IMR-90 (cell line): ENCODE data around the gene LGALS12.

Experiments used
- BHLHE40 ChIP-seq: fragments of 150-350 bp; IDR thresholded peaks from 2 replicates; pipeline ENCODE4 v1.6.1; 2016; ENCODE audit warnings: mild to moderate bottlenecking, low read depth, low read length
- CHD1 ChIP-seq: IDR thresholded peaks from 2 replicates; pipeline ENCODE4 v1.6.1; 2012; ENCODE audit warnings: low read depth, low read length, improper control_type of control experiment
- FOS ChIP-seq: fragments of 150-350 bp; IDR thresholded peaks from 2 replicates; pipeline ENCODE4 v1.6.1; 2016; ENCODE audit warnings: low read depth, low read length
- MAZ ChIP-seq: IDR thresholded peaks from 2 replicates; pipeline ENCODE4 v1.6.1; 2012; ENCODE audit warnings: low read depth, mild to moderate bottlenecking, low read length, improper control_type of control experiment, moderate library complexity, borderline replicate concordance
- POLR2A ChIP-seq: IDR thresholded peaks from 2 replicates; pipeline ENCODE4 v1.6.1; 2012; ENCODE audit warnings: mild to moderate bottlenecking, low read depth, low read length
- RAD21 ChIP-seq: IDR thresholded peaks from 2 replicates; pipeline ENCODE4 v1.6.1; 2012; ENCODE audit warnings: low read length, improper control_type of control experiment
- RCOR1 ChIP-seq: IDR thresholded peaks from 2 replicates; pipeline ENCODE4 v1.6.1; 2012; ENCODE audit warnings: mild to moderate bottlenecking, low read length, improper control_type of control experiment; ENCODE audit not compliant: insufficient replicate concordance
- RFX5 ChIP-seq: IDR thresholded peaks from 2 replicates; pipeline ENCODE4 v1.8.0; 2012; ENCODE audit warnings: low read depth, mild to moderate bottlenecking, low read length, moderate library complexity
- TF ChIP-seq, protein P1 (sequence below): fragments of 150-350 bp; IDR thresholded peaks from 2 replicates; pipeline ENCODE4 v1.6.1; 2017; ENCODE audit warnings: mild to moderate bottlenecking, antibody characterized with exemption, low read length, low read depth
- TF ChIP-seq, protein P2 (sequence below): conservative IDR thresholded peaks from 2 replicates; pipeline ENCODE4 v1.5.1; 2012; ENCODE audit warnings: mild to moderate bottlenecking, low read depth, low read length, improper control_type of control experiment
- TF ChIP-seq, protein P3 (sequence below): fragments of 150-350 bp; IDR thresholded peaks from 2 replicates; pipeline ENCODE4 v1.6.1; 2016; ENCODE audit warnings: low read depth, mild to moderate bottlenecking, low read length, moderate library complexity, borderline replicate concordance

DNA sequence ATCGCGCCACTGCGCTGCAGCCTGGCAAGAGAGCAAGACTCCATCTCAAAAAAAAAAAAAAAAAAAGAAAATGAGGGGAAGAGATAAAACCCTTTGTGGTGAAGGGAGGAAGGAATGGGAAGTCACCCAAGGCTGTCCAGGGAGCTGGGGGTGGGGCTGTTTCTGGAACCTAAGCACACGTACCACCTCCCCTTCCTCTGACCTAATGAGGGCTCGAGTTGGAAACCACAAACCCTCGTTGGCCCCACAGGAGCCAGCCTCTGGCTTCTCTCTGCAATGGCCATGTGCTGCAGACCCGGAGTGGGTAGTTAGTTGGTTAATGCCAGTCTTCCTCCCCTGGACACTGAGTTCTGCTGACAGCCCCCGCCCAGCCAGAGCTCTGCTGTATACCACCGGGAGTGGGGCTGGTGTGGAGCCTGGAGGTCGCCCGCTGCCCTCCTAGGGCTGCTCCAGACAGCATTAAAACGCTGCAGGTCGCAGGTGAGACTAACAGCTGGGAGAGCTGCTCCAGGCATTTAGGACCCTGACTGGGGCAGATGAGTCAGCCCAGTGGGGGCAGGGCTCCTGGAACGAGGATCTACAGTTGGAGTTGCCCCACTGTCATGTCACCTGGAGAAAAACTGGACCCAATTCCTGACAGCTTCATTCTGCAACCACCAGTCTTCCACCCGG is at the start of gene LGALS12:
- TF ChIP-seq, protein P1, sequence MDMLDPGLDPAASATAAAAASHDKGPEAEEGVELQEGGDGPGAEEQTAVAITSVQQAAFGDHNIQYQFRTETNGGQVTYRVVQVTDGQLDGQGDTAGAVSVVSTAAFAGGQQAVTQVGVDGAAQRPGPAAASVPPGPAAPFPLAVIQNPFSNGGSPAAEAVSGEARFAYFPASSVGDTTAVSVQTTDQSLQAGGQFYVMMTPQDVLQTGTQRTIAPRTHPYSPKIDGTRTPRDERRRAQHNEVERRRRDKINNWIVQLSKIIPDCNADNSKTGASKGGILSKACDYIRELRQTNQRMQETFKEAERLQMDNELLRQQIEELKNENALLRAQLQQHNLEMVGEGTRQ = no peak
- TF ChIP-seq, protein P2, sequence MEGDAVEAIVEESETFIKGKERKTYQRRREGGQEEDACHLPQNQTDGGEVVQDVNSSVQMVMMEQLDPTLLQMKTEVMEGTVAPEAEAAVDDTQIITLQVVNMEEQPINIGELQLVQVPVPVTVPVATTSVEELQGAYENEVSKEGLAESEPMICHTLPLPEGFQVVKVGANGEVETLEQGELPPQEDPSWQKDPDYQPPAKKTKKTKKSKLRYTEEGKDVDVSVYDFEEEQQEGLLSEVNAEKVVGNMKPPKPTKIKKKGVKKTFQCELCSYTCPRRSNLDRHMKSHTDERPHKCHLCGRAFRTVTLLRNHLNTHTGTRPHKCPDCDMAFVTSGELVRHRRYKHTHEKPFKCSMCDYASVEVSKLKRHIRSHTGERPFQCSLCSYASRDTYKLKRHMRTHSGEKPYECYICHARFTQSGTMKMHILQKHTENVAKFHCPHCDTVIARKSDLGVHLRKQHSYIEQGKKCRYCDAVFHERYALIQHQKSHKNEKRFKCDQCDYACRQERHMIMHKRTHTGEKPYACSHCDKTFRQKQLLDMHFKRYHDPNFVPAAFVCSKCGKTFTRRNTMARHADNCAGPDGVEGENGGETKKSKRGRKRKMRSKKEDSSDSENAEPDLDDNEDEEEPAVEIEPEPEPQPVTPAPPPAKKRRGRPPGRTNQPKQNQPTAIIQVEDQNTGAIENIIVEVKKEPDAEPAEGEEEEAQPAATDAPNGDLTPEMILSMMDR = no peak
- no peak for TF ChIP-seq MAZ
- TF ChIP-seq, protein P3, sequence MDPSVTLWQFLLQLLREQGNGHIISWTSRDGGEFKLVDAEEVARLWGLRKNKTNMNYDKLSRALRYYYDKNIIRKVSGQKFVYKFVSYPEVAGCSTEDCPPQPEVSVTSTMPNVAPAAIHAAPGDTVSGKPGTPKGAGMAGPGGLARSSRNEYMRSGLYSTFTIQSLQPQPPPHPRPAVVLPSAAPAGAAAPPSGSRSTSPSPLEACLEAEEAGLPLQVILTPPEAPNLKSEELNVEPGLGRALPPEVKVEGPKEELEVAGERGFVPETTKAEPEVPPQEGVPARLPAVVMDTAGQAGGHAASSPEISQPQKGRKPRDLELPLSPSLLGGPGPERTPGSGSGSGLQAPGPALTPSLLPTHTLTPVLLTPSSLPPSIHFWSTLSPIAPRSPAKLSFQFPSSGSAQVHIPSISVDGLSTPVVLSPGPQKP = no peak
- TF ChIP-seq POLR2A = no peak
- no peak for TF ChIP-seq RAD21
- no peak for TF ChIP-seq RCOR1
- TF ChIP-seq BHLHE40 = no peak
- TF ChIP-seq FOS = no peak
- no peak for TF ChIP-seq CHD1
- TF ChIP-seq RFX5 = no peak
